ENCODE measurements around the gene TNFSF10.

DNA sequence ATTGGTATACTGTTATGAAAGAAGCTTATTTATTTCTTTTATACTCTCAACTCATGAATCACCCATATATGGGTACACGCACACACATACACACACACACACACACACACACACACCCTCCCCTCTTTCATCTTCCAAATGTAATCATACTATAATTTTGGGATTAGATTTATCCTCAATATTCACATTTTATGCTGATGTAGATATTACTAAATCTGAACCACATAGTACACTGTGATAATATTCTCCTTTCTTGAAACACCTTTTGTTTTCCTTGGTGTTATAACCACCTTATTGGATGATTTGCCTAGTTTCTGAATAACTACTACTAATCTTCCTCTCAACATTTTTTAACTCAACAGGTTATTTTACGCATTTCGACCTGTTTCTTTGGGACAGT lies 66.8 kb downstream of the TNFSF10 start:
- TF ChIP-seq RCOR1 (IDR thresholded peaks at IDR 0.05; ENCODE audit: low read depth, low read length) = no peak
- no peak for TF ChIP-seq PHF8 (IDR thresholded peaks at IDR 0.05; ENCODE audit: borderline replicate concordance, low read depth)
- TF ChIP-seq, protein P1, sequence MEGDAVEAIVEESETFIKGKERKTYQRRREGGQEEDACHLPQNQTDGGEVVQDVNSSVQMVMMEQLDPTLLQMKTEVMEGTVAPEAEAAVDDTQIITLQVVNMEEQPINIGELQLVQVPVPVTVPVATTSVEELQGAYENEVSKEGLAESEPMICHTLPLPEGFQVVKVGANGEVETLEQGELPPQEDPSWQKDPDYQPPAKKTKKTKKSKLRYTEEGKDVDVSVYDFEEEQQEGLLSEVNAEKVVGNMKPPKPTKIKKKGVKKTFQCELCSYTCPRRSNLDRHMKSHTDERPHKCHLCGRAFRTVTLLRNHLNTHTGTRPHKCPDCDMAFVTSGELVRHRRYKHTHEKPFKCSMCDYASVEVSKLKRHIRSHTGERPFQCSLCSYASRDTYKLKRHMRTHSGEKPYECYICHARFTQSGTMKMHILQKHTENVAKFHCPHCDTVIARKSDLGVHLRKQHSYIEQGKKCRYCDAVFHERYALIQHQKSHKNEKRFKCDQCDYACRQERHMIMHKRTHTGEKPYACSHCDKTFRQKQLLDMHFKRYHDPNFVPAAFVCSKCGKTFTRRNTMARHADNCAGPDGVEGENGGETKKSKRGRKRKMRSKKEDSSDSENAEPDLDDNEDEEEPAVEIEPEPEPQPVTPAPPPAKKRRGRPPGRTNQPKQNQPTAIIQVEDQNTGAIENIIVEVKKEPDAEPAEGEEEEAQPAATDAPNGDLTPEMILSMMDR (IDR thresholded peaks at IDR 0.05) = no peak
- TF ChIP-seq HDAC2 (IDR thresholded peaks at IDR 0.05) = no peak
- TF ChIP-seq POLR2A (IDR thresholded peaks at IDR 0.05; ENCODE audit: low read length) = no peak
- TF ChIP-seq CBX8 (IDR thresholded peaks at IDR 0.05) = no peak
- no peak for TF ChIP-seq JUN (IDR thresholded peaks at IDR 0.05)
- TF ChIP-seq CHD4 (IDR thresholded peaks at IDR 0.05; ENCODE audit: borderline replicate concordance) = no peak
- no peak for TF ChIP-seq RAD21 (conservative IDR thresholded peaks at IDR 0.05 in 1 of 2, IDR thresholded peaks at IDR 0.05 in 1 of 2)
- TF ChIP-seq SMC3 (IDR thresholded peaks at IDR 0.05) = no peak
- TF ChIP-seq HOXB13 (CRISPR knock-in tag; IDR thresholded peaks at IDR 0.05; ENCODE audit: low read depth) = no peak
- TF ChIP-seq, protein P2, sequence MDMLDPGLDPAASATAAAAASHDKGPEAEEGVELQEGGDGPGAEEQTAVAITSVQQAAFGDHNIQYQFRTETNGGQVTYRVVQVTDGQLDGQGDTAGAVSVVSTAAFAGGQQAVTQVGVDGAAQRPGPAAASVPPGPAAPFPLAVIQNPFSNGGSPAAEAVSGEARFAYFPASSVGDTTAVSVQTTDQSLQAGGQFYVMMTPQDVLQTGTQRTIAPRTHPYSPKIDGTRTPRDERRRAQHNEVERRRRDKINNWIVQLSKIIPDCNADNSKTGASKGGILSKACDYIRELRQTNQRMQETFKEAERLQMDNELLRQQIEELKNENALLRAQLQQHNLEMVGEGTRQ (IDR thresholded peaks at IDR 0.05) = no peak
- TF ChIP-seq POLR2AphosphoS2 (conservative IDR thresholded peaks at IDR 0.05; ENCODE audit: low read length) = no peak
- TF ChIP-seq MAX (IDR thresholded peaks at IDR 0.05) = no peak

All from A549 (cell line).